NB4 (cell line): ENCODE data around the gene DOCK4.

ENCODE experiments used
- CTCF ChIP-seq: IDR thresholded peaks from one replicate; pipeline ENCODE4 v1.5.1; 2012; ENCODE audit warnings: low read depth, low read length
- POLR2A ChIP-seq: IDR thresholded peaks from 2 replicates; pipeline ENCODE4 v1.6.1; 2011; ENCODE audit warnings: mild to moderate bottlenecking; ENCODE audit not compliant: insufficient read length; ENCODE audit errors: extremely low read depth
- TF ChIP-seq, protein P1 (sequence below): IDR thresholded peaks from 2 replicates; pipeline ENCODE4 v1.6.1; 2011; ENCODE audit warnings: low read depth, low read length

- TF ChIP-seq, protein P1, sequence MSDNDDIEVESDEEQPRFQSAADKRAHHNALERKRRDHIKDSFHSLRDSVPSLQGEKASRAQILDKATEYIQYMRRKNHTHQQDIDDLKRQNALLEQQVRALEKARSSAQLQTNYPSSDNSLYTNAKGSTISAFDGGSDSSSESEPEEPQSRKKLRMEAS, result no peak
- no peak for TF ChIP-seq CTCF
- TF ChIP-seq POLR2A, result no peak
Measured at GRCh38 chr7:111813306-111813705, 392.9 kb downstream of the DOCK4 start.
